H1 (cell line): Measurements from ENCODE around the gene C17orf113. TPM values are rescaled to one million over a fixed set of nuclear protein-coding genes. Genes with fewer than 3 reads are reported as not detected.

ENCODE experiments used
- CHD7 ChIP-seq: fragments of 300-600 bp; sonication (generic); IDR thresholded peaks from 2 replicates; pipeline ENCODE4 v1.7.1; 2012; ENCODE audit warnings: low read length, moderate library complexity, mild to moderate bottlenecking, inconsistent platforms; ENCODE audit not compliant: insufficient replicate concordance
- HDAC2 ChIP-seq, 2 experiments: fragments of 300-600 bp in 1 of 2; sonication (generic) in 1 of 2; IDR thresholded peaks; 2 replicates each; pipeline ENCODE4 v1.6.1; 2011 to 2012; ENCODE audit warnings: low read depth in 2 of 2, low read length in 2 of 2, mild to moderate bottlenecking in 2 of 2, moderate library complexity in 2 of 2, borderline replicate concordance in 1 of 2, inconsistent platforms in 1 of 2
- NANOG ChIP-seq: IDR thresholded peaks from 2 replicates; pipeline ENCODE4 v1.6.1; 2011; ENCODE audit warnings: low read length, low read depth, mild to moderate bottlenecking, inconsistent platforms; ENCODE audit not compliant: insufficient read depth, poor library complexity, severe bottlenecking
- SP1 ChIP-seq: IDR thresholded peaks from 2 replicates; pipeline ENCODE4 v1.6.1; 2011; ENCODE audit warnings: low read depth, low read length
- TAF7 ChIP-seq: optimal IDR thresholded peaks from 2 replicates; pipeline ENCODE3; 2011; ENCODE audit warnings: low read depth, mild to moderate bottlenecking, inconsistent platforms, low read length, moderate library complexity, borderline replicate concordance
- polyA plus RNA-seq, 7 experiments: library from polyadenylated mRNA; depleted of rRNA in 3 of 7; stranded (reverse) in 5 of 7; unstranded in 2 of 7; fragments of >200 nt in 5 of 7; fragments of 200-250 nt in 2 of 7; gene quantifications; 1 replicate in 5 of 7; 2 replicates in 1 of 7; 4 replicates in 1 of 7; pipeline versions ENCODE4 v1.2.1 to v1.2.3, GENCODE V29; 2011 to 2013; ENCODE audit warnings: missing spikeins in 2 of 7, mixed read lengths in 2 of 7
- total RNA-seq: library from RNA; stranded (reverse); fragmentation: NEBNext Ultra II Directional; extraction: Animal tissue kit (Norgen Biotek cat#: 25700); gene quantifications from 2 replicates; pipeline ENCODE4 v1.2.1, GENCODE V29; 2021

The C17orf113 gene
- total and polyA plus RNA-seq, 2 of the 8 experiments (the other 6 are each of a cell fraction or from before 2014, with no cell fraction given): 1.0 to 1.4 TPM

- TF ChIP-seq CHD7: no peak
- no peak for TF ChIP-seq TAF7
- no peak for TF ChIP-seq NANOG
- no peak for TF ChIP-seq SP1
- no peak for TF ChIP-seq HDAC2 (IDR thresholded peaks at IDR 0.05; ENCODE audit: borderline replicate concordance in 1 of 2, low read depth in 2 of 2, low read length in 2 of 2)
- TF ChIP-seq, all 59 proteins: peak for 0
These were observed 14.8 kb upstream of the C17orf113 start (continued) for GRCh38 chr17:42065201-42065600.
